ENCODE results near the gene MAOA.
"Not testable (repeated sequence)": the region's sequence is repeated elsewhere in the genome, so short reads cannot be mapped to it uniquely, and the experiment has no call there.

The MAOA gene

GRCh38 chrX:43717161-43717560, 61.1 kb downstream of the MAOA start:
- DNase-seq (ENCODE audit: low spot score): no peak

- DNase-seq (ENCODE audit: low spot score): no peak
Measured at GRCh38 chrX:43718081-43718480, 62.0 kb downstream of the MAOA start.

GRCh38 chrX:43718546-43718945, 62.4 kb downstream of the MAOA start:
- DNase-seq (ENCODE audit: low spot score): no peak

- DNase-seq (ENCODE audit: low spot score): no peak
Measured at GRCh38 chrX:43718956-43719355, 62.9 kb downstream of the MAOA start.

- no peak for DNase-seq (ENCODE audit: low spot score)
Measured at GRCh38 chrX:43720082-43720481, 64.0 kb downstream of the MAOA start.

GRCh38 chrX:43720961-43721360, 64.9 kb downstream of the MAOA start:
- DNase-seq (ENCODE audit: low spot score): no peak

GRCh38 chrX:43725227-43725626, 69.1 kb downstream of the MAOA start:
- DNase-seq (ENCODE audit: low spot score): not testable (repeated sequence)

- DNase-seq (ENCODE audit: low spot score): not testable (repeated sequence)
Measured at GRCh38 chrX:43727254-43727653, 71.2 kb downstream of the MAOA start.

- no peak for DNase-seq (ENCODE audit: low spot score)
Measured at GRCh38 chrX:43728002-43728401, 71.9 kb downstream of the MAOA start.

GRCh38 chrX:43728966-43729365, 72.9 kb downstream of the MAOA start:
- DNase-seq (ENCODE audit: low spot score): no peak

- DNase-seq (ENCODE audit: low spot score): no peak
Measured at GRCh38 chrX:43731086-43731485, 75.0 kb downstream of the MAOA start.

GRCh38 chrX:43733699-43734098, 77.6 kb downstream of the MAOA start:
- DNase-seq (ENCODE audit: low spot score): no peak

- no peak for DNase-seq (ENCODE audit: low spot score)
Measured at GRCh38 chrX:43734444-43734843, 78.3 kb downstream of the MAOA start.

- DNase-seq (ENCODE audit: low spot score): no peak
Measured at GRCh38 chrX:43735534-43735933, 79.4 kb downstream of the MAOA start.

GRCh38 chrX:43735957-43736356, 79.9 kb downstream of the MAOA start:
- DNase-seq (ENCODE audit: low spot score): no peak

- no peak for DNase-seq (ENCODE audit: low spot score)
Measured at GRCh38 chrX:43741843-43742573, 85.9 kb downstream of the MAOA start.

GRCh38 chrX:43743100-43743822, 87.2 kb downstream of the MAOA start:
- no peak for DNase-seq (ENCODE audit: low spot score)

- no peak for DNase-seq (ENCODE audit: low spot score)
Measured at GRCh38 chrX:43744284-43744683, 88.2 kb downstream of the MAOA start.

- DNase-seq (ENCODE audit: low spot score): no peak
Measured at GRCh38 chrX:43745938-43746721, 90.0 kb downstream of the MAOA start.

GRCh38 chrX:43747476-43747875, 91.4 kb downstream of the MAOA start:
- DNase-seq (ENCODE audit: low spot score): no peak

- peak; percentile 61 for DNase-seq (ENCODE audit: low spot score)
Measured at GRCh38 chrX:43750248-43750676, 94.2 kb downstream of the MAOA start.

GRCh38 chrX:43753637-43754036, 97.5 kb downstream of the MAOA start:
- no peak for DNase-seq (ENCODE audit: low spot score)

GRCh38 chrX:43756076-43756475, 100.0 kb downstream of the MAOA start:
- DNase-seq (ENCODE audit: low spot score): no peak
